Stimulated activated naive CD4-positive, alpha-beta T cell treated with Interleukin-2 at 50 U/mL for 16 hours (primary cell): ENCODE measurements around the gene VAMP3.
"Not testable (repeated sequence)": the region's sequence is repeated elsewhere in the genome, so short reads cannot be mapped to it uniquely, and the experiment has no call there.

Source experiments
- DNase-seq: peaks from one replicate; lab custom pipeline; 2025; lab: John Stamatoyannopoulos, UW

VAMP3 gene

DNA sequence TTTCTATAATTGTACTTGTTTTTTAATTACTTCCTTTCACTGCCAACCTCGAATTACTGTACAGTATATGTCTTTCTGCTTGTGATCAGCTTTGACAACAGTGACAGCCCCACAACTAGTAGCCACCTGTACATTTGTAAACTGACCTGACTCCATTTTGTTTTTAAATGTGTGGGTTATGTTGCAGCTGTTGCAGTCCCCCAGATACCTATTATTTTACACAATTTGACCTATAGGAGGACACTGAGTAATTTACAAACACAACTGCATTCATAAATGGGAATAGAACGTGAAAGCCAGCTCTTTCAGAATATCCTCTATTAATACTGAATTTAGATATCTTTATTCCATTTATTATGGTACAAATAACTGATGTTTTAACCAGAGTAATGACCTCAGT, 2.5 kb upstream of the VAMP3 start:
- DNase-seq = no peak

DNA sequence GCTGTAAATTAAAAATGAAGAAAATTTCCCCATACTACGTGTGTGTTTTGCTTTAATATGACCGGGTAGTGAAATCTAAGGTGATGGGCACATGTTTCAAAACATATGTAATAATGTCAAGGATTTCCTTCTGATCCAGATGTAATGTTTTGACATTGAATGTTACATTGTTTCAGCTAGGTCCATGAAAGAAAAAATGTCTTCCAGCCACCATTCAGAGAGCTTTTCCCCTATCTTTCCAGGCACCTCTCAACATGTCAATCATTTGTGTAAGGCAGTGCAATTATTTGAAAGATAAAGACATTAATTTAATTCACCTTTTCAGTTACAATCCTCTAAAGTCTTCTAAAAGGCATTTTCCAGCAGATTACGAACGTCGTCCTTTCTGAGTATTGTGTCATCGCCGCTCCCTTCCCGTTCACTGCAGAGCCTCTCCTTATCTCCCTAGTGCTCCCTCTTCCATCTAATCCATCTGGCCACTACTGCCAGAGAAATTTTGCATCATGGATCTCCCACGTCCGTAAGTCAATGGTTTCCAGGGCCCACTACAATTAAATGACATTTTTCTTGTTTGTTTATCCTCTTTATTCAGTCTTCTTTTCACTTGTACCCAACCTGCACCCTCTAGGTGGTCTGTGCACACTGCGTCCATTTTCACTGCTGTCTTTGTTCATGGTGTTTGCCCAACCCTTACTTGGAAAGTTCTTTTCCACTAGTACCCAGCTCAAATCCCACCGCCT, 1.3 kb upstream of the VAMP3 start:
- no peak for DNase-seq

DNA sequence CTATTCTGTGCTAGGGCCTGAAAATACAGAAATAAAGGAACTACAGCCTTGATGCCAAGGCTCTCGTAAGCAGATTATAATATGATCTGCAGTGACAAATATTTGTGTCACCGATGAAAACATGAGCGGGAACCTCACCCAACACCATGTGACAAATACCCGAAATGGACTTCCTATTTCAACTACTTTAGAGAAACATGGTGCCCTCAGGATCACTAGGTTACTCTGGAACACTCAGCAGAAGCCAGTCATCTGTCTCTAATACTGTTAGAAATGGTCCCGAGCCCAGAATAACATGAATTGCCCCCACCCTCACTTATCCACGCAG, 463 bp upstream of the VAMP3 start:
- DNase-seq = no peak

DNA sequence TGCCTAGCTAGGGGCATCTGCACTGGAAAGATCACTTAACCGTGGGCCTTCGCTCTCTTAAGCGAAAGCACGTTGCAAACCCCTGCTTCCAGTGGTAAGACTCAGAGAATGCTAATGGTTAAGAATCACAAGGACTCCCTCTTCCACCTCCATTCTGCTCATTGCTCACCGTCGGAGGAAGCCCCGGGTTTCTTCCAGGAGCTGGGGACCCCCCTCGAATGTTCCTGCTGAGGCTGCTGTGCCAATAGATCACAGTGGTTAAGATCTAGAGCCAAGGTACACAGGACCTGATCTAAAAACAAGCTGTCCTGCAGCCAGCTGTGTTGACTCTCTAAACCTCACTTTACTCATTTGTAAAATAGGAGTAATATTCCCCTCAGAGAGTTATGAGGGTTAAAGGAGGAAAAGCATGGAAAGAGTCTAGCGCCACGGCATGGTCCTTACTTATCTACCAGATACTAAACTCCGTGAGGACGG, 765 bp downstream of the VAMP3 start:
- DNase-seq = no peak

GRCh38 chr1:7777591-7777990, 6.5 kb downstream of the VAMP3 start:
- DNase-seq = no peak

GRCh38 chr1:7778133-7778628, 7.1 kb downstream of the VAMP3 start:
- no peak for DNase-seq

DNA sequence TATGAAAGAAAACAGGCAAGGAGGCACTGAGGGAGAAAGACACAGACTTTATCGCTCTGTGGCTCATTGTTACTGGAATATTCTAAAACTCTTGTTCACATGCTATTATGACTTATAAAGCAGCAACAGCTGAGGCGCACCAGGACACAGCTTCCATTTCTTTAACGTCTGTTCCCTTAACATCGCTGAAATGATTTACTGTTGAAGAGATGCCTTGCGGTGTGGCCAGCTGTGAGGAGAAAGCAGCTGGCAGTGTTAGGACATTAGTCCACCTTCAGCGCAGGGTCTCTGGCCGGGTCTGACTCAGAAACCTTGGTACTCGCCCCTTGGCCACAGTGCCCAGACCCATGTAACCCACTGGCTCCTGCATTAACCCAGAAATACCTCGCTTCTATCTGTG, 9.9 kb downstream of the VAMP3 start:
- no peak for DNase-seq

DNA sequence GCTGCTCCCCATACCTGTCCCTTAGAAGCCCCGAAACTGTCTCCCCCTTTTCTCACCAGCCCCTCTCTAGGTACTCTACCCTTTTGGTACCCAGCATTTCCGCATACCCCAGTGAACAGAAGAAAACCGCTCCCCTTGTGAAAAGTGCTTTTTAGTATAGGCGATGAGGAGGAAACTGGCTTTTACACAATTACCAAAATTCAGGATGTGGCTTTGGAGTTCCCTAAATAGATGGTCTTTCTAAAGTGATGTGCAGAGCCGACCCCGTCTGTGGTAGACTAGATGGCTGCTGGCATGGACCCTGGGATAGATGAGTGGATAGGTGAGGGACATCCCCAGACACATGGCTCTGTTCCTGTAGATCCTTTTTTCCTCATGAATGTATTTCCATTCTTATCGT, 10.4 kb downstream of the VAMP3 start:
- no peak for DNase-seq

DNA sequence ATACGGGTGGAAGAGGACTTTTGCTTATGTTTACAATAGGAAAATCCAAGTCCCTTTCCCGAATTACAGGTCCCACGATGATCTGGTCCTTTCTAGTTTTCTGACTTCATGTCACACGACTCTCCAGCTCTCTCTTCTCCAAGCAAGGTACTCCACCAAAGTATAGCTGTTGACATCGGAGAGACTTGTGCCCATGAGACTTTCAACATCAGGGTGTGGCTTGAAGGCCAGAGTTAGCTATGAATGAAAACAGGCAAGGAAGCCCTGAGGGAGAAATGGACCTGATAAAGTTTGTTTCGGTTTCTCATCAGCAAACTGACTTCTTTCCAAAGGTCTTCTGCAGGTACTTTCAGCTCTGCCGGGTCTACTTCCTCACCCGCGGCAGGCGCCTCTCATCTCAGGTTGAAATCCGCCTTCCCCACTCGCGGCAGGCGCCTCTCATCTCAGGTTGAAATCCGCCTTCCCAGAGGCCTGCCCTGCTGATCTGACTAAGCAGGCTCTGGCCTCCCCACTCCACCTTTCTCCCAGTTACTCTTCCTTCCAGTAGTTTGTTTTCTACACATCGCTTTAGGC, 10.9 kb downstream of the VAMP3 start:
- no peak for DNase-seq

DNA sequence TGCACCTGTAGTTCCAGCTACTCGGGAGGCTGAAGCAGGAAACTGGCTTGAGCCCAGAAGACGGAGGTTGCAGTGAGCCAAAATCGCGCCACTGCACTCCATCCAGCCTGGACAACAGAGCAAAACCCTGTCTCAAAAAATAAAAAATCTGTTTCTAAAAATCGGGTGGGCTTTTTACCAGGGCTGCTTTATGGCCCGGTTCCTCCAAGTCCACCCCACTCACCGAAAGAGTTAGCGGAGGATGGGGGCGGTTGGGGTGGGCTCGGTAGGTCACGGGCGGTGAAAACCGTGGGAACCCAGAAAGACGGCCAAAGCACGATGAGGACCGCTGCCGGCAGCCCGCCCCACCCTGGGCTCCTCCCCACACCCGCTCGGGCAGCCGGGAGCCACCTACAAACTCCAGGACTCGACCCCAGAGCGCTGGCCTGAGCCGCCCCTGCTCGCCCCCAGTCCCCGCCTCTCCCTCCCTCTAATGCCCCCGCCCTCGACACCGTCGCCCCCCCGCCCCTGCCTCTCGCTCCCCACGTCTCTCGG, 12.1 kb downstream of the VAMP3 start:
- peak; percentile 67 for DNase-seq

GRCh38 chr1:7783826-7784491, 12.9 kb downstream of the VAMP3 start, which contains the start of gene PER3:
Gene PER3, plus strand, starts transcription at chr1:7784291. Its CDS starts 587 bp downstream, at chr1:7784878.
- DNase-seq = peak; percentile 97

DNA sequence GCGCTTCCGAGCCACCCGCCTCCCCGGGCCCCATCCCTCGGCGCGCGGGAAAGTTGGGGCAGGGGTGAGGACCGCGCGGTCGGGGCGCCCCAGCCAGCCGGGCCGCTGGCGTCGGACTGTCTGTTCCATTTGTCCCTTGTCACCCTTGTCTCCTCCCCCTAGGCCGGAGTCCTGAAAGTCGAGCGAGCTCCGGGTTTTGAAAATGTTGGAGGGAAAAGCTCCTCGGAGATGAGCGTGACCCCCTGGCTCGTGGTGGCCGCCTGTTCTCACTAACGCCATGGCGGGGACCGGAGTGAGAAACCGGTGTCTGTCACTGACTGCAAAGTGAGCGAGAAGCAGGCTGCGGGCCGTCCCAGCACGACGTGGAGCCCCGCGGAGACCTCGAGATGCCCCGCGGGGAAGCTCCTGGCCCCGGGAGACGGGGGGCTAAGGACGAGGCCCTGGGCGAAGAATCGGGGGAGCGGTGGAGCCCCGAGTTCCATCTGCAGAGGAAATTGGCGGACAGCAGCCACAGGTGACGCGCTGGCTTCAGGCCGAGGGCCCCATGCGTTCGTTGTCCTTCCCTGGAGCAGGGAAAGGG, 13.5 kb downstream of the VAMP3 start:
- no peak for DNase-seq

GRCh38 chr1:7785108-7785507, 14.0 kb downstream of the VAMP3 start:
- no peak for DNase-seq

- DNase-seq = no peak
Observed at GRCh38 chr1:7786795-7787194, 15.7 kb downstream of the VAMP3 start.

DNA sequence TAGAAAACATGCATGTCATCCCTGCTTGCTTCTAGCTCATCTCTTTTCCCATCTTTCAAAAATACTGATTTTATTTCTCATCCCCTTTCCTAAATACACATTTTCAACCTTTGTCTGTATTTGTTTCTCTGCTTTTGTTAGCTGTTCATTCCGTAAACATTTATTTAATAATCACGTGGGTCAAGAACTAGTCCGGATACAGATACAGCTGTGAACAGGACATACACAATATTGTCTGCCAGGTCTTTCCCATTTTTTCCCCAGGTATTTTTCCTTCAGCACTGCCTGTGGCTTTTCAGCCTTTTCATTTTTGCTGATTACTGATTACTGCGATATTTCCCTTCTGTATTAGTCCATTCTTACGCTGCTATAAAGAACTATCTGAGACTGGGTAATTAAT, 18.7 kb downstream of the VAMP3 start:
- DNase-seq = no peak

DNA sequence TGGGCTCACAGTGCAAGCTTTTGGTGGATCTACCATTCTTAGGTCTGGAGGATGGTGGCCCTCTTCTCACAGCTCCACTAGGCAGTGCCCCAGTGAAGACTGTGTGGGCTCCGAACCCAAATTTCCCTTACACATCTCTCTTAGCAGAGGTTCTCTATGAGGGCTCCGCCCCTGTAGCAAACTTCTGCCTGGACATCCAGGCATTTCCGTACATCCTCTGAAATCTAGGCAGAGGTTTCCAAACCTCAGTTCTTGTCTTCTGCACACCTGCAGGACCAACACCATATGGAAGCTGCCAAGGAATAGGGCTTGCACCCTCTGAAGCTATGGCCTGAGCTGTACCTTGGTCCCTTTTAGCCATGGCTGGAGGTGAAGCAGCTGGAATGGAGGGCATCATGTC, 19.9 kb downstream of the VAMP3 start:
- DNase-seq = not testable (repeated sequence)

GRCh38 chr1:7795406-7795805, 24.3 kb downstream of the VAMP3 start:
- DNase-seq = no peak

- DNase-seq = no peak
Observed at GRCh38 chr1:7805460-7805859, 34.4 kb downstream of the VAMP3 start.

DNA sequence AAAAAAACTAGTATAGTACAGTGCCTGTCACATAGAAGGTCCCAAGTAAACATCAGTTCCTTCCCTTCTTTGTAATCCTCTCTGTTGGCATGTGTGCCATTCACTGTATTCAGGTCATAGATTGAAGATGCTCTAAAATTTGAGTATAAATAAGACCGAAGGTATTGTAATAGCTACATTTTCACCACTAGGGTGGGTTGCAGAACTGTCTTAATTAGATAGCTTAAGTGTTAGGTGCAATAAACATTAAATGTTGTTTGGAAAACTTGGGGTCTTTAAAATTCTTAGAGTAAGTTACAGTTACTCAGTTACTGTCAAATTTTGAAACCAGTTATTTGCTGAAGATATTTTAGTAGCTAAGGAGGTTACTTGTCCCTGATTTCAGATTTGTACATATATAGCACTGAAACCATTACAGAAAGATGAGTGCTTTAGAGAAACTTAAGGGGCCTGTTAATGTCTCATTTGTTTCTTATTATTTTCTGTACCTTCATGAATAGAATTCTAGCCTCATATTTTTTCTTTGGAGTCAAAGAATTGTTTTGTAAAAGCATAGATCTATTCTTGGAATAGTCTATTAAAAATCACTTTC, 37.3 kb downstream of the VAMP3 start:
- DNase-seq = no peak

DNA sequence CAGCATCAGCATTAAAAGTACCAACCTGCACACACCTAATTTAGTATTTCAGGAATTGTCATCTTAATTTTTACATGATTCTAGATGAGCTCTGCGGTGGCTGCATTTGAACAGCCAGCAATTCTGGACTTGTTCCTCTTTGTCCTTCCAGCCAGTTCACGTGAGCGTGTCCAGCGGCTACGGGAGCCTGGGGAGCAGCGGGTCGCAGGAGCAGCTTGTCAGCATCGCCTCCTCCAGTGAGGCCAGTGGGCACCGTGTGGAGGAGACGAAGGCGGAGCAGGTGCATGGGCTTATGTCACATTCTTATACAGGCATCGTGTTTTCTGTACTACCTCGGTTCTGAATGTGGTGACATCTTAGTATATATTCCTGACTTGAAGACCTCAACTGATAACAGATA, 38.6 kb downstream of the VAMP3 start:
- DNase-seq = no peak

DNA sequence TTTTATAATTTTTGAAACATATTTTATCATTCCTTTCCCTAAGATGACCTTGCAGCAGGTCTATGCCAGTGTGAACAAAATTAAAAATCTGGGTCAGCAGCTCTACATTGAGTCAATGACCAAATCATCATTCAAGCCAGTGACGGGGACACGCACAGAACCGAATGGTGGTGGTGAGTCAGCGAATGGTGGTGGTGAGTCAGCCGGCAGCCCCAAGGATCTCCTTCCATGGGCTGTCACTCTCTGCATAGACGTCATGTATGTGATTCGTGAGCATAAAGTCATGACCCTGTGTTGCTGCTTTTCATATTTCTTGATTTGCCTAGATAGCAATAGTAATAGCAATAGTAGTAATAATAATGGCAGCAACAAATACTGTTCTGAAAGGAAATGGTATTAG, 39.3 kb downstream of the VAMP3 start:
- DNase-seq = peak; percentile 21

GRCh38 chr1:7811476-7811875, 40.4 kb downstream of the VAMP3 start:
- no peak for DNase-seq
